Liver (tissue), 9 donors: ENCODE measurements around the gene SEPTIN1. TPM values are rescaled to one million over a fixed set of nuclear protein-coding genes. Genes with fewer than 3 reads are reported as not detected.

ENCODE experiments used
- DNase-seq: peaks from one replicate; pipeline ENCODE4 v3.0.0-alpha.2; 2017; ENCODE audit warnings: low spot score
- H3K27ac ChIP-seq, 2 donors: one replicate each; pipeline ENCODE4 v1.7.0; 2013; ENCODE audit warnings: inconsistent platforms in 2 of 2, low read length in 2 of 2, control low read depth in 1 of 2, low read depth in 1 of 2, mild to moderate bottlenecking in 1 of 2
- H3K27me3 ChIP-seq, 4 donors: one replicate each; pipeline versions ENCODE4 v1.6.1 to v1.7.0; 2013; ENCODE audit warnings: low read length in 3 of 4, inconsistent platforms in 1 of 4, mild to moderate bottlenecking in 1 of 4, moderate library complexity in 1 of 4; ENCODE audit not compliant: control insufficient read depth in 4 of 4, insufficient read depth in 4 of 4
- H3K36me3 ChIP-seq, 4 donors: one replicate each; pipeline versions ENCODE4 v1.6.1 to v1.7.0; 2013; ENCODE audit warnings: low read length in 3 of 4, mild to moderate bottlenecking in 3 of 4, low read depth in 1 of 4, moderate library complexity in 1 of 4; ENCODE audit not compliant: control insufficient read depth in 4 of 4, insufficient read depth in 3 of 4
- H3K4me1 ChIP-seq, 4 donors: one replicate each; pipeline versions ENCODE4 v1.6.1 to v1.7.0; 2013; ENCODE audit warnings: low read length in 3 of 4, mild to moderate bottlenecking in 3 of 4, moderate library complexity in 1 of 4; ENCODE audit not compliant: control insufficient read depth in 4 of 4, insufficient read depth in 4 of 4
- H3K4me3 ChIP-seq, 3 donors: one replicate each; pipeline versions ENCODE4 v1.6.1 to v1.7.0; 2013; ENCODE audit warnings: low read length in 3 of 3, control low read depth in 1 of 3, low read depth in 1 of 3, mild to moderate bottlenecking in 1 of 3
- H3K9ac ChIP-seq, 2 donors: one replicate each; pipeline ENCODE4 v1.7.0; 2013; ENCODE audit warnings: low read length in 2 of 2, mild to moderate bottlenecking in 2 of 2, moderate library complexity in 2 of 2, control low read depth in 1 of 2, low read depth in 1 of 2
- H3K9me3 ChIP-seq, 4 donors: one replicate each; pipeline versions ENCODE4 v1.6.1 to v1.7.0; 2013; ENCODE audit warnings: low read length in 3 of 4; ENCODE audit not compliant: control insufficient read depth in 4 of 4
- EGR1 ChIP-seq, 2 donors: IDR thresholded peaks; 2 replicates each; pipeline ENCODE4 v1.6.1; 2016 to 2018; ENCODE audit warnings: antibody characterized with exemption in 2 of 2, low read depth in 2 of 2
- FOXA1 ChIP-seq: IDR thresholded peaks from 2 replicates; pipeline ENCODE4 v1.6.1; 2016; ENCODE audit warnings: antibody characterized with exemption
- FOXA2 ChIP-seq: IDR thresholded peaks from 2 replicates; pipeline ENCODE4 v1.6.1; 2016; ENCODE audit warnings: antibody characterized with exemption
- GABPA ChIP-seq, 2 donors: IDR thresholded peaks in 1 of 2; conservative IDR thresholded peaks in 1 of 2; 2 replicates each; pipeline ENCODE4 v1.6.1; 2016; ENCODE audit warnings: antibody characterized with exemption in 2 of 2, mild to moderate bottlenecking in 1 of 2, moderate library complexity in 1 of 2
- HNF4A ChIP-seq, 2 donors: conservative IDR thresholded peaks; 2 replicates each; pipeline ENCODE4 v1.6.1; 2016; ENCODE audit warnings: antibody characterized with exemption in 2 of 2, mild to moderate bottlenecking in 2 of 2
- HNF4G ChIP-seq: IDR thresholded peaks from 2 replicates; pipeline ENCODE4 v1.6.1; 2016; ENCODE audit warnings: antibody characterized with exemption
- JUND ChIP-seq, 2 donors: IDR thresholded peaks; 2 replicates each; pipeline ENCODE4 v1.6.1; 2016; ENCODE audit warnings: antibody characterized with exemption in 2 of 2
- NR2F2 ChIP-seq: IDR thresholded peaks from 2 replicates; pipeline ENCODE4 v1.6.1; 2016; ENCODE audit warnings: antibody characterized with exemption
- RAD21 ChIP-seq, 2 donors: IDR thresholded peaks; 2 replicates each; pipeline ENCODE4 v1.6.1; 2016; ENCODE audit warnings: antibody characterized with exemption in 2 of 2, mild to moderate bottlenecking in 2 of 2
- RXRA ChIP-seq, 2 donors: IDR thresholded peaks; 2 replicates each; pipeline ENCODE4 v1.6.1; 2017 to 2018; ENCODE audit warnings: antibody characterized with exemption in 2 of 2, mild to moderate bottlenecking in 1 of 2
- SP1 ChIP-seq: IDR thresholded peaks from 2 replicates; pipeline ENCODE4 v1.6.1; 2018; ENCODE audit warnings: antibody characterized with exemption, mild to moderate bottlenecking
- TAF1 ChIP-seq: conservative IDR thresholded peaks from 2 replicates; pipeline ENCODE4 v1.6.1; 2016; ENCODE audit warnings: antibody characterized with exemption, mild to moderate bottlenecking
- YY1 ChIP-seq: IDR thresholded peaks from 2 replicates; pipeline ENCODE4 v1.6.1; 2016; ENCODE audit warnings: antibody characterized with exemption, mild to moderate bottlenecking
- WGBS: extraction: QIAGEN DNeasy Blood & Tissue Kit; methylation state at CpG from one replicate; pipeline ENCODE4 v1.1.7; 2013; 5-methylcytosine and 5-hydroxymethylcytosine counted together
- polyA plus RNA-seq, 2 donors: library from polyadenylated mRNA; stranded (reverse) in 1 of 2; unstranded in 1 of 2; fragments of 200-250 nt in 1 of 2; fragments of >200 nt in 1 of 2; fragmentation: Nextera tagmentation in 1 of 2; extraction: Ambion mirVana in 1 of 2; gene quantifications; one replicate each; pipeline versions ENCODE4 v1.2.1 to v1.2.3, GENCODE V29; 2013 to 2015
- total RNA-seq, 2 donors: library from RNA; depleted of rRNA; stranded (reverse); fragments of >200 nt; gene quantifications; one replicate each; pipeline ENCODE4 v1.2.3, GENCODE V29; 2014
- TF ChIP-seq, protein P1 (sequence below): IDR thresholded peaks from 2 replicates; pipeline ENCODE4 v1.6.1; 2016; ENCODE audit warnings: antibody characterized with exemption
- TF ChIP-seq, protein P2 (sequence below): IDR thresholded peaks from 2 replicates; pipeline ENCODE4 v1.6.1; 2016; ENCODE audit warnings: antibody characterized with exemption, mild to moderate bottlenecking
- TF ChIP-seq, protein P3 (sequence below): IDR thresholded peaks from 2 replicates; pipeline ENCODE4 v1.6.1; 2016; ENCODE audit warnings: antibody characterized with exemption
- TF ChIP-seq, protein P4 (sequence below): fragments of 150-350 bp; IDR thresholded peaks from 2 replicates; pipeline ENCODE4 v1.5.1; 2017; ENCODE audit warnings: improper control_type of control experiment, low read depth, low read length; ENCODE audit not compliant: missing input control
- TF ChIP-seq, protein P5 (sequence below): IDR thresholded peaks from 2 replicates; pipeline ENCODE4 v1.6.1; 2016; ENCODE audit warnings: antibody characterized with exemption
- donor health status: healthy.
- donor health status: healthy.
- donor health status: healthy.
- donor health status: healthy.
- donor health status: healthy.

Gene SEPTIN1
- total and polyA plus RNA-seq, 4 donors, result 0.42 to 2.8 (median 1.2) TPM

DNA sequence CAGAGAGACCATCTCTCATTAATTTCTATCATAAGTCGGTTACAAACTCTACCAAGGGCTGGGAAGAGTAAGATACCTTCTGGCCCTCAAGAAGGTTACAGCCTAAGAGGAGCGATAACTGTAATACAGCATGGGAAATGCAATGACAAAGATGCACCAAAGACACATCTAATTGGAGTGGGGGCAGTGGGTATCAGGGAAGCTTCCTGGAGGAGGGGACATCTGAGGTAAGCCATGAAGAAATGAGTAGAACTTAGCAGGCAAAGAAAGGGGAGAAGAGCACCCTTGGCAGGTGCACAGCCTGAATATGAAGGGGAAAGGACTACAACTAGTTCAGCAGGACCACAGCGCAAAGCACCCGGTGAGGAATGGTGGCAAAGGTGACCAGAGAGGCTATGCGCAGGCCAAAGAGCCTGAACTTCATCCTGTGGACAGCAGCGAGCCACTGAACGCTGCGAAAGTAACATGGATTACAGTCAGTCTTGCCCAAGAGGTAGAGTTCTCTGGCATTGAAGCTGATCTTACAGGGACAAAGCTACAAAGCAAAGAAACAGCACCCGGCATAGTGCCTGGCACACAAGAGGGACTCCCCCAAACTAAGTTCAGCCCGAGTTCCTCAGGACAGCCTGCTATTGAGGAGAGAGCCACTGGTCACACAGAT lies 14.9 kb downstream of the SEPTIN1 start:
- H3K9me3 ChIP-seq, result no peaks in the 10 kb centered on the region
- peak overlapping the region in 2 of 3 donors; percentile 27 to 81 for H3K4me3 ChIP-seq
- H3K9ac ChIP-seq, result no peak overlapping the region
- TF ChIP-seq FOXA1, result peak; percentile 52
- TF ChIP-seq, protein P1, sequence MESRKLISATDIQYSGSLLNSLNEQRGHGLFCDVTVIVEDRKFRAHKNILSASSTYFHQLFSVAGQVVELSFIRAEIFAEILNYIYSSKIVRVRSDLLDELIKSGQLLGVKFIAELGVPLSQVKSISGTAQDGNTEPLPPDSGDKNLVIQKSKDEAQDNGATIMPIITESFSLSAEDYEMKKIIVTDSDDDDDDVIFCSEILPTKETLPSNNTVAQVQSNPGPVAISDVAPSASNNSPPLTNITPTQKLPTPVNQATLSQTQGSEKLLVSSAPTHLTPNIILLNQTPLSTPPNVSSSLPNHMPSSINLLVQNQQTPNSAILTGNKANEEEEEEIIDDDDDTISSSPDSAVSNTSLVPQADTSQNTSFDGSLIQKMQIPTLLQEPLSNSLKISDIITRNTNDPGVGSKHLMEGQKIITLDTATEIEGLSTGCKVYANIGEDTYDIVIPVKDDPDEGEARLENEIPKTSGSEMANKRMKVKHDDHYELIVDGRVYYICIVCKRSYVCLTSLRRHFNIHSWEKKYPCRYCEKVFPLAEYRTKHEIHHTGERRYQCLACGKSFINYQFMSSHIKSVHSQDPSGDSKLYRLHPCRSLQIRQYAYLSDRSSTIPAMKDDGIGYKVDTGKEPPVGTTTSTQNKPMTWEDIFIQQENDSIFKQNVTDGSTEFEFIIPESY, result no peak
- TF ChIP-seq HNF4A (conservative IDR thresholded peaks at IDR 0.05), result peak; percentile 61 to 84
- TF ChIP-seq, protein P2, sequence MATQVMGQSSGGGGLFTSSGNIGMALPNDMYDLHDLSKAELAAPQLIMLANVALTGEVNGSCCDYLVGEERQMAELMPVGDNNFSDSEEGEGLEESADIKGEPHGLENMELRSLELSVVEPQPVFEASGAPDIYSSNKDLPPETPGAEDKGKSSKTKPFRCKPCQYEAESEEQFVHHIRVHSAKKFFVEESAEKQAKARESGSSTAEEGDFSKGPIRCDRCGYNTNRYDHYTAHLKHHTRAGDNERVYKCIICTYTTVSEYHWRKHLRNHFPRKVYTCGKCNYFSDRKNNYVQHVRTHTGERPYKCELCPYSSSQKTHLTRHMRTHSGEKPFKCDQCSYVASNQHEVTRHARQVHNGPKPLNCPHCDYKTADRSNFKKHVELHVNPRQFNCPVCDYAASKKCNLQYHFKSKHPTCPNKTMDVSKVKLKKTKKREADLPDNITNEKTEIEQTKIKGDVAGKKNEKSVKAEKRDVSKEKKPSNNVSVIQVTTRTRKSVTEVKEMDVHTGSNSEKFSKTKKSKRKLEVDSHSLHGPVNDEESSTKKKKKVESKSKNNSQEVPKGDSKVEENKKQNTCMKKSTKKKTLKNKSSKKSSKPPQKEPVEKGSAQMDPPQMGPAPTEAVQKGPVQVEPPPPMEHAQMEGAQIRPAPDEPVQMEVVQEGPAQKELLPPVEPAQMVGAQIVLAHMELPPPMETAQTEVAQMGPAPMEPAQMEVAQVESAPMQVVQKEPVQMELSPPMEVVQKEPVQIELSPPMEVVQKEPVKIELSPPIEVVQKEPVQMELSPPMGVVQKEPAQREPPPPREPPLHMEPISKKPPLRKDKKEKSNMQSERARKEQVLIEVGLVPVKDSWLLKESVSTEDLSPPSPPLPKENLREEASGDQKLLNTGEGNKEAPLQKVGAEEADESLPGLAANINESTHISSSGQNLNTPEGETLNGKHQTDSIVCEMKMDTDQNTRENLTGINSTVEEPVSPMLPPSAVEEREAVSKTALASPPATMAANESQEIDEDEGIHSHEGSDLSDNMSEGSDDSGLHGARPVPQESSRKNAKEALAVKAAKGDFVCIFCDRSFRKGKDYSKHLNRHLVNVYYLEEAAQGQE, result peak; percentile 93
- peak in 1 of 2 donors; percentile 33 for TF ChIP-seq JUND (IDR thresholded peaks at IDR 0.05)
- TF ChIP-seq, protein P3, sequence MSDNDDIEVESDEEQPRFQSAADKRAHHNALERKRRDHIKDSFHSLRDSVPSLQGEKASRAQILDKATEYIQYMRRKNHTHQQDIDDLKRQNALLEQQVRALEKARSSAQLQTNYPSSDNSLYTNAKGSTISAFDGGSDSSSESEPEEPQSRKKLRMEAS, result no peak
- no peak for TF ChIP-seq TAF1
- TF ChIP-seq RAD21 (IDR thresholded peaks at IDR 0.05), result peak; percentile 51 to 55
- TF ChIP-seq NR2F2, result no peak
- TF ChIP-seq YY1, result peak; percentile 87
- TF ChIP-seq, protein P4, sequence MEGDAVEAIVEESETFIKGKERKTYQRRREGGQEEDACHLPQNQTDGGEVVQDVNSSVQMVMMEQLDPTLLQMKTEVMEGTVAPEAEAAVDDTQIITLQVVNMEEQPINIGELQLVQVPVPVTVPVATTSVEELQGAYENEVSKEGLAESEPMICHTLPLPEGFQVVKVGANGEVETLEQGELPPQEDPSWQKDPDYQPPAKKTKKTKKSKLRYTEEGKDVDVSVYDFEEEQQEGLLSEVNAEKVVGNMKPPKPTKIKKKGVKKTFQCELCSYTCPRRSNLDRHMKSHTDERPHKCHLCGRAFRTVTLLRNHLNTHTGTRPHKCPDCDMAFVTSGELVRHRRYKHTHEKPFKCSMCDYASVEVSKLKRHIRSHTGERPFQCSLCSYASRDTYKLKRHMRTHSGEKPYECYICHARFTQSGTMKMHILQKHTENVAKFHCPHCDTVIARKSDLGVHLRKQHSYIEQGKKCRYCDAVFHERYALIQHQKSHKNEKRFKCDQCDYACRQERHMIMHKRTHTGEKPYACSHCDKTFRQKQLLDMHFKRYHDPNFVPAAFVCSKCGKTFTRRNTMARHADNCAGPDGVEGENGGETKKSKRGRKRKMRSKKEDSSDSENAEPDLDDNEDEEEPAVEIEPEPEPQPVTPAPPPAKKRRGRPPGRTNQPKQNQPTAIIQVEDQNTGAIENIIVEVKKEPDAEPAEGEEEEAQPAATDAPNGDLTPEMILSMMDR, result no peak
- peak; percentile 18 for TF ChIP-seq FOXA2
- TF ChIP-seq HNF4G, result no peak
- TF ChIP-seq GABPA (IDR thresholded peaks at IDR 0.05 in 1 of 2, conservative IDR thresholded peaks at IDR 0.05 in 1 of 2), result peak in 1 of 2 donors; percentile 59
- TF ChIP-seq EGR1 (IDR thresholded peaks at IDR 0.05; ENCODE audit: low read depth in 2 of 2), result no peak
- TF ChIP-seq, protein P5, sequence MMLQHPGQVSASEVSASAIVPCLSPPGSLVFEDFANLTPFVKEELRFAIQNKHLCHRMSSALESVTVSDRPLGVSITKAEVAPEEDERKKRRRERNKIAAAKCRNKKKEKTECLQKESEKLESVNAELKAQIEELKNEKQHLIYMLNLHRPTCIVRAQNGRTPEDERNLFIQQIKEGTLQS, result no peak
- peak; percentile 80 for TF ChIP-seq SP1
- TF ChIP-seq RXRA (IDR thresholded peaks at IDR 0.05), result peak; percentile 86 to 96
- peaks cover 3 to 12% (median 7%) of the 10 kb centered on the region in 4 donors for H3K36me3 ChIP-seq
- DNase-seq, result no peak
- peaks cover 0 to 35% (median 29%) of the 10 kb centered on the region in 4 donors for H3K4me1 ChIP-seq
- peak overlapping the region; percentile 14 to 48 for H3K27ac ChIP-seq
- WGBS, result 37% methylated on average over 10 of the region's 10 CpGs
- no peaks in the 10 kb centered on the region for H3K27me3 ChIP-seq
